Naive thymus-derived CD8-positive, alpha-beta T cell (primary cell): ENCODE data around the gene BCL7B. TPM values are rescaled to one million over a fixed set of nuclear protein-coding genes. Genes with fewer than 3 reads are reported as not detected.
"Not testable (repeated sequence)": the region's sequence is repeated elsewhere in the genome, so short reads cannot be mapped to it uniquely, and the experiment has no call there.

Experiments
- ATAC-seq, 2 donors: fragments of 150-1000 bp; cut with Tn5 transposase in 1 of 2; sonication (Bioruptor Pico), chemical (Tn5 transposase) in 1 of 2; 1 replicate in 1 of 2; 2 replicates in 1 of 2; pipeline ENCODE4 v1.10.0; 2021; ENCODE audit warnings: mild to moderate bottlenecking in 2 of 2, moderate library complexity in 2 of 2
- POLR2A ChIA-PET: fragments of 350-600 bp; sonication (Branson Sonifier 250); formaldehyde crosslinking; loops from one replicate; lab custom pipeline; 2021; ENCODE audit warnings: antibody characterized with exemption; lab: Charles Lee
- DNase-seq, 10 donors: peaks; one replicate each; pipeline versions ENCODE4 v3.0.0 to v3.0.0-alpha.2; 2020 to 2022
- H3K27ac Mint-ChIP-seq, 10 donors: one replicate each; pipeline ENCODE4 v1.8.0; 2020 to 2022; ENCODE audit warnings: mild to moderate bottlenecking in 10 of 10, mixed read lengths in 10 of 10, moderate library complexity in 4 of 10, inconsistent platforms in 1 of 10
- H3K27me3 Mint-ChIP-seq, 5 donors: one replicate each; pipeline ENCODE4 v1.8.0; 2021 to 2022; ENCODE audit warnings: mixed read lengths in 5 of 5
- H3K36me3 Mint-ChIP-seq, 3 donors: one replicate each; pipeline ENCODE4 v1.8.0; 2020 to 2022; ENCODE audit warnings: mixed read lengths in 3 of 3, mild to moderate bottlenecking in 2 of 3, inconsistent platforms in 1 of 3
- H3K4me1 Mint-ChIP-seq, 4 donors: one replicate each; pipeline ENCODE4 v1.8.0; 2021 to 2022; ENCODE audit warnings: mixed read lengths in 4 of 4
- H3K4me3 Mint-ChIP-seq, 10 donors: one replicate each; pipeline ENCODE4 v1.8.0; 2020 to 2022; ENCODE audit warnings: mild to moderate bottlenecking in 10 of 10, mixed read lengths in 10 of 10, moderate library complexity in 6 of 10, inconsistent platforms in 1 of 10
- H3K9me3 Mint-ChIP-seq, 9 donors: one replicate each; pipeline ENCODE4 v1.8.0; 2020 to 2022; ENCODE audit warnings: mixed read lengths in 9 of 9, mild to moderate bottlenecking in 3 of 9, inconsistent platforms in 1 of 9, moderate library complexity in 1 of 9
- polyA plus RNA-seq, 3 donors: library from polyadenylated mRNA; unstranded; fragments of 300-500 nt; fragmentation: Illumina TruSeq; gene quantifications; one replicate each; pipeline ENCODE4 v1.2.3, GENCODE V29; 2021
- total RNA-seq, 8 experiments: library from RNA in 2 of 8; stranded (reverse) in 2 of 8; gene quantifications; one replicate each; pipeline ENCODE4 v1.2.3 and lab custom pipeline; 2021 to 2026

BCL7B gene
- total and polyA plus RNA-seq, 5 experiments from 2014 or later = 59.5 to 96.3 (median 76.6) TPM

GRCh38 chr7:73569042-73569608 lies 11.6 kb upstream of the BCL7B start:
- DNase-seq = no peak
- H3K4me3 Mint-ChIP-seq = no peak overlapping the region
- peaks cover 16 to 43% (median 26%) of the 10 kb centered on the region in 4 donors for H3K4me1 Mint-ChIP-seq
- ATAC-seq = no peak
- H3K27me3 Mint-ChIP-seq = no peaks in the 10 kb centered on the region
- H3K9me3 Mint-ChIP-seq = no peaks in the 10 kb centered on the region
- POLR2A ChIA-PET = interaction anchor here (0.6 to 1.6 kb wide), 4 partner anchors 9 to 215 kb away, joined by 3 to 6 read pairs (median 4); partner anchors contain the start of gene TBL2
- H3K36me3 Mint-ChIP-seq = peaks cover 0 to 51% (median 12%) of the 10 kb centered on the region in 3 donors
- peak overlapping the region in 9 of 10 donors; percentile 3 to 74 (median 24) for H3K27ac Mint-ChIP-seq

- DNase-seq = peak in 1 of 10 donors; percentile 43
- Mint-ChIP-seq H3K36me3 (peaks cover 0 to 40% (median 8%) of the 10 kb centered on the region in 3 donors), H3K4me1 (peaks cover 14 to 43% (median 23%) of the 10 kb centered on the region in 4 donors), H3K27ac (peak overlapping the region in 7 of 10 donors; percentile 37 to 89 (median 69)), H3K4me3 (no peak overlapping the region), H3K27me3 (no peaks in the 10 kb centered on the region), H3K9me3 (no peaks in the 10 kb centered on the region)
- ATAC-seq = no peak
- POLR2A ChIA-PET = interaction anchor here (0.6 to 2.1 kb wide), 5 partner anchors 8 to 216 kb away, joined by 3 to 6 read pairs (median 4); partner anchors contain the start of genes BAZ1B and TBL2
Measured at GRCh38 chr7:73567846-73568685, 10.6 kb upstream of the BCL7B start.

GRCh38 chr7:73567140-73567539 lies 9.7 kb upstream of the BCL7B start:
- Mint-ChIP-seq H3K9me3 (no peaks in the 10 kb centered on the region), H3K27me3 (no peaks in the 10 kb centered on the region), H3K4me3 (no peak overlapping the region), H3K36me3 (peaks cover 0 to 31% (median 2%) of the 10 kb centered on the region in 3 donors), H3K4me1 (peaks cover 11 to 38% (median 23%) of the 10 kb centered on the region in 4 donors), H3K27ac (peak overlapping the region in 3 of 10 donors; percentile 24 to 83 (median 79))
- peak in 1 of 10 donors; percentile 23 for DNase-seq
- ATAC-seq = no peak
- POLR2A ChIA-PET = interaction anchor here (1.9 to 2.1 kb wide), 2 partner anchors 10 to 46 kb away, joined by 6 to 13 read pairs; partner anchors contain the start of genes BAZ1B and BCL7B

GRCh38 chr7:73566431-73566830 lies 8.9 kb upstream of the BCL7B start:
- peaks cover 0 to 24% (median 0%) of the 10 kb centered on the region in 3 donors for H3K36me3 Mint-ChIP-seq
- peaks cover 11 to 38% (median 23%) of the 10 kb centered on the region in 4 donors for H3K4me1 Mint-ChIP-seq
- H3K27ac Mint-ChIP-seq = peak overlapping the region; percentile 29 to 88 (median 81)
- H3K27me3 Mint-ChIP-seq, H3K9me3 Mint-ChIP-seq: not testable (repeated sequence)
- H3K4me3 Mint-ChIP-seq = peak overlapping the region; percentile 65 to 86 (median 84)
- DNase-seq (peak in 1 of 10 donors; percentile 22), ATAC-seq (peak; percentile 39 to 68)
- POLR2A ChIA-PET = interaction anchor here (0.6 to 2.1 kb wide), 5 partner anchors 9 to 290 kb away, joined by 3 to 16 read pairs (median 11); partner anchors contain the start of genes BAZ1B, BCL7B and TBL2

- ATAC-seq (peak; percentile 39 to 49), DNase-seq (no peak)
- Mint-ChIP-seq H3K27me3 (no peaks in the 10 kb centered on the region), H3K4me3 (peak overlapping the region; percentile 65 to 86 (median 84)), H3K9me3 (no peaks in the 10 kb centered on the region), H3K4me1 (peaks cover 11 to 38% (median 23%) of the 10 kb centered on the region in 4 donors), H3K27ac (peak overlapping the region; percentile 29 to 88 (median 82)), H3K36me3 (peaks cover 0 to 18% (median 0%) of the 10 kb centered on the region in 3 donors)
- POLR2A ChIA-PET = interaction anchor here (0.6 to 2.1 kb wide), 6 partner anchors 9 to 737 kb away, joined by 3 to 16 read pairs (median 8); partner anchors contain the start of genes BAZ1B, BCL7B and TBL2
Measured at GRCh38 chr7:73565675-73566340, 8.3 kb upstream of the BCL7B start.

GRCh38 chr7:73560109-73560835 lies 2.8 kb upstream of the BCL7B start:
- Mint-ChIP-seq H3K36me3 (peaks cover 0 to 4% (median 0%) of the 10 kb centered on the region in 3 donors), H3K27ac (peak overlapping the region in 2 of 10 donors; percentile 12 to 41), H3K9me3 (no peaks in the 10 kb centered on the region), H3K4me1 (peaks cover 14 to 28% (median 22%) of the 10 kb centered on the region in 4 donors), H3K4me3 (peak overlapping the region in 2 of 10 donors; percentile 1 to 44), H3K27me3 (no peaks in the 10 kb centered on the region)
- DNase-seq = no peak
- no peak for ATAC-seq
- POLR2A ChIA-PET = interaction anchor here (0.8 to 2.9 kb wide), 3 partner anchors 8 to 38 kb away, joined by 4 to 17 read pairs (median 6); partner anchors contain the start of genes BAZ1B and TBL2

- Mint-ChIP-seq H3K4me1 (peaks cover 20 to 38% (median 35%) of the 10 kb centered on the region in 4 donors), H3K27ac (peak overlapping the region in 9 of 10 donors; percentile 92 to 98 (median 95)), H3K4me3 (peak overlapping the region; percentile 89 to 97 (median 94)), H3K27me3 (no peaks in the 10 kb centered on the region), H3K9me3 (no peaks in the 10 kb centered on the region), H3K36me3 (peaks cover 0 to 36% (median 2%) of the 10 kb centered on the region in 3 donors)
- ATAC-seq = peak; percentile 90 to 93
- POLR2A ChIA-PET = interaction anchor here (0.8 to 3.5 kb wide), 8 partner anchors 9 to 182 kb away, joined by 3 to 81 read pairs (median 10); partner anchors contain the start of genes ABHD11, BAZ1B and TBL2
- peak; percentile 85 to 93 (median 90) for DNase-seq
Measured at GRCh38 chr7:73557108-73557396, 438 bp downstream of the BCL7B start.

GRCh38 chr7:73556208-73557107 lies 1.0 kb downstream of the BCL7B start:
- peak overlapping the region; percentile 86 to 98 (median 94) for H3K27ac Mint-ChIP-seq
- no peaks in the 10 kb centered on the region for H3K27me3 Mint-ChIP-seq
- ATAC-seq (no peak), DNase-seq (no peak)
- peaks cover 20 to 40% (median 36%) of the 10 kb centered on the region in 4 donors for H3K4me1 Mint-ChIP-seq
- peaks cover 0 to 42% (median 7%) of the 10 kb centered on the region in 3 donors for H3K36me3 Mint-ChIP-seq
- peak overlapping the region; percentile 88 to 95 (median 93) for H3K4me3 Mint-ChIP-seq
- POLR2A ChIA-PET = interaction anchor here (0.8 to 3.5 kb wide), 8 partner anchors 10 to 182 kb away, joined by 3 to 81 read pairs (median 10); partner anchors contain the start of genes ABHD11, BAZ1B and TBL2
- no peaks in the 10 kb centered on the region for H3K9me3 Mint-ChIP-seq

GRCh38 chr7:73555411-73555982 lies 2.0 kb downstream of the BCL7B start:
- peaks cover 0 to 51% (median 10%) of the 10 kb centered on the region in 3 donors for H3K36me3 Mint-ChIP-seq
- peaks cover 20 to 44% (median 38%) of the 10 kb centered on the region in 4 donors for H3K4me1 Mint-ChIP-seq
- peak overlapping the region; percentile 88 to 95 (median 93) for H3K4me3 Mint-ChIP-seq
- peak overlapping the region; percentile 80 to 98 (median 94) for H3K27ac Mint-ChIP-seq
- POLR2A ChIA-PET = interaction anchor here (1.3 to 3.5 kb wide), 2 partner anchors 33 to 34 kb away, joined by 4 to 81 read pairs; partner anchors contain the start of gene BAZ1B
- DNase-seq (no peak), ATAC-seq (no peak)
- H3K27me3 Mint-ChIP-seq = no peaks in the 10 kb centered on the region
- no peaks in the 10 kb centered on the region for H3K9me3 Mint-ChIP-seq

GRCh38 chr7:73550093-73550492 lies 7.4 kb downstream of the BCL7B start:
- Mint-ChIP-seq H3K36me3 (peaks cover 0 to 86% (median 18%) of the 10 kb centered on the region in 3 donors), H3K4me1 (peaks cover 16 to 54% (median 37%) of the 10 kb centered on the region in 4 donors)
- not testable (repeated sequence) for H3K9me3 Mint-ChIP-seq, H3K27ac Mint-ChIP-seq, H3K27me3 Mint-ChIP-seq, H3K4me3 Mint-ChIP-seq, ATAC-seq, DNase-seq
- POLR2A ChIA-PET = interaction anchor here (1.3 kb wide), 1 partner anchor 28 kb away, joined by 3 read pairs; the partner anchor contains the start of gene BAZ1B
